VCaP (cell line): Measurements from ENCODE around the gene OR13J1.
"Not testable (repeated sequence)": the region's sequence is repeated elsewhere in the genome, so short reads cannot be mapped to it uniquely, and the experiment has no call there.

Source experiments
- H3K27ac ChIP-seq: fragments of 450-650 bp; 2 replicates; pipeline ENCODE4 v1.5.1; 2017
- TF ChIP-seq, protein P1 (sequence below): fragments of 450-650 bp; conservative IDR thresholded peaks from 2 replicates; pipeline ENCODE4 v1.5.1; 2017; ENCODE audit warnings: mild to moderate bottlenecking, moderate library complexity

Gene OR13J1

DNA sequence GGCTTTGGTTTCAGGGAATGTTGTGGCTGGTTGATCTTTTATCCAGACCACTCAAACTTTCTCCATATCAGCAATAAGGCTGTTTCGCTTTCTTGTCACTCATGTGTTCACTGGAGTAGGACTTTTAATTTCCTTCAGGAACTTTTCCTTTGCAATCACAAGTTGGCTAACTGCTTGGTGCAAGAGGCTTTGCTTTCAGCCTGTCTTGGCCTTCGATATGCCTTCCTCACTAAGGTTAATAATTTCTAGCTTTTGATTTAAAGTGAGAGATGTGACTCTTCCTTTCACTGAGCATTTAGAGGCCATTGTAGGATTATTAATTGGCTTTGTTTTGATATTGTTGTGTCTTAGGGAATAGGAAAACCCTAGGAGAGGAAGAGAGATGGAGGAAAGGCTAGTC lies 28.8 kb upstream of the OR13J1 start:
- H3K27ac ChIP-seq, result no peak overlapping the region
- TF ChIP-seq, protein P1, sequence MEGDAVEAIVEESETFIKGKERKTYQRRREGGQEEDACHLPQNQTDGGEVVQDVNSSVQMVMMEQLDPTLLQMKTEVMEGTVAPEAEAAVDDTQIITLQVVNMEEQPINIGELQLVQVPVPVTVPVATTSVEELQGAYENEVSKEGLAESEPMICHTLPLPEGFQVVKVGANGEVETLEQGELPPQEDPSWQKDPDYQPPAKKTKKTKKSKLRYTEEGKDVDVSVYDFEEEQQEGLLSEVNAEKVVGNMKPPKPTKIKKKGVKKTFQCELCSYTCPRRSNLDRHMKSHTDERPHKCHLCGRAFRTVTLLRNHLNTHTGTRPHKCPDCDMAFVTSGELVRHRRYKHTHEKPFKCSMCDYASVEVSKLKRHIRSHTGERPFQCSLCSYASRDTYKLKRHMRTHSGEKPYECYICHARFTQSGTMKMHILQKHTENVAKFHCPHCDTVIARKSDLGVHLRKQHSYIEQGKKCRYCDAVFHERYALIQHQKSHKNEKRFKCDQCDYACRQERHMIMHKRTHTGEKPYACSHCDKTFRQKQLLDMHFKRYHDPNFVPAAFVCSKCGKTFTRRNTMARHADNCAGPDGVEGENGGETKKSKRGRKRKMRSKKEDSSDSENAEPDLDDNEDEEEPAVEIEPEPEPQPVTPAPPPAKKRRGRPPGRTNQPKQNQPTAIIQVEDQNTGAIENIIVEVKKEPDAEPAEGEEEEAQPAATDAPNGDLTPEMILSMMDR, result no peak

DNA sequence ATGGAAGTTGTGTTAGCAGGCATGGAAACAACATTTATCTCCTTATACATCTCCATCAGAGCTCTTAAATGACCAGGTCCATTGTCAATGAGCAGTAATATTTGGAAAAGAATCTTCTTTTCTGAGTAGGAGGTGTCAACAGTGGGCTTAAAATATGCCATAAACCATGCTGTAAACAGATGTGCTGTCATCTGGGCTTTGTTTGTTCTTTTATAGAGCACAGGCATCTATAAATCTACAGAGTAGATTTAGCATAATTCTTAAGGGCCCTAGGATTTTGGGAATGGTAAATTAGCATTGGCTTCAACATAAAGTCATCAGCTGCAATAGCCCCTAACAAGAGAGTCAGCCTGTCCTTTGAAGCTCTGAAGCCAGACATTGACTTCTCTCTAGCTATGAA lies 28.1 kb upstream of the OR13J1 start:
- no peak overlapping the region for H3K27ac ChIP-seq
- TF ChIP-seq, protein P1, result no peak

DNA sequence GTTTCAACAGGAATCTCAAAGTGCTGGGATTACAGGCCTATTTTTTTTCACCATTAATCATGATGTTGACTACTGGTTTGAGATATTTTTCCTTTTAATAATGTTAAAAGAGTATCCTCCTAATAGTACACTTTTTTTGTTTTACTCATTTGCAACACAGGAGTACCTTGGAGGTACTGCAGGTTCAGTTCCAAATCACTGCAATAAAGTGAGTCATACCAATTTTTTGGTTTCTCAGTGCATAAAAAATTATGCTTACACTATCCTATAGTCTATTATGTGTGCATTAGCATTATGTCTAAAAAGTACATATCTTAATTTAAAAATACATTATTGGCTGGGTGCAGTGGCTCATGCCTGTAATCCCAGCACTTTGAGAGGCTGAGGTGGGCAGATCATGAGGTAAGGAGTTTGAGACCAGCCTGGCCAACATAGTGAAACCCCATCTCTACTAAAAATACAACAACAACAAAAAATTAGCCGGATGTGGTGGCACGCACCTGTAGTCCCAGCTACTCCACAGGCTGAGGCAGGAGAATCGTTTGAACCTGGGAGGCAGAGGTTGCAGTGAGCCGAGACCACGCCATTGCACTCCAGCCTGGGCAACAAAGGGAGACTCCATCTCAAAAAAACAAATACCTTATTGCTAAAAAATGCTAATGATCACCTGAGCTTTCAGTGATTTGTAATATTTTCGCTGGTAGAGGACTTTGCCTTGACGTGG lies 27.3 kb upstream of the OR13J1 start:
- H3K27ac ChIP-seq, result not testable (repeated sequence)

DNA sequence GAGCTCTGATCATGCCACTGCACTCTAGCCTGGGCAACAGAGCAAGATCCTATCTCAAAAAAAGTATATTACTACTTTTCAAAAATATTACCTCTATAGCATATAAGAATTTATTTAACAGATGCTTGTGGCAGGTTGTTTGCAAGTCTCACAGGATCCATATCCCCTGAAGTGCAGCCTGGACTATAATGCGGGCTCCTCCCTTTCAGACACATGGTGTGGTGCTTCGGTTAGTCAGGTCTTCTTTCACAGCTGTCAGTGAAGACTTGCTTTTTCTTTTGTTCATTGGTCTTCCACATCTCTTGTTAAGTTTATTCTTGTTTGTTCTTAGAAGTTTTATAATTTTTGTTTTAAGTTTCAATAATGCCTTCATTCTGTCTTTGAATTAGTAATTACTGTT lies 26.4 kb upstream of the OR13J1 start:
- H3K27ac ChIP-seq, result peak overlapping the region; percentile 67

DNA sequence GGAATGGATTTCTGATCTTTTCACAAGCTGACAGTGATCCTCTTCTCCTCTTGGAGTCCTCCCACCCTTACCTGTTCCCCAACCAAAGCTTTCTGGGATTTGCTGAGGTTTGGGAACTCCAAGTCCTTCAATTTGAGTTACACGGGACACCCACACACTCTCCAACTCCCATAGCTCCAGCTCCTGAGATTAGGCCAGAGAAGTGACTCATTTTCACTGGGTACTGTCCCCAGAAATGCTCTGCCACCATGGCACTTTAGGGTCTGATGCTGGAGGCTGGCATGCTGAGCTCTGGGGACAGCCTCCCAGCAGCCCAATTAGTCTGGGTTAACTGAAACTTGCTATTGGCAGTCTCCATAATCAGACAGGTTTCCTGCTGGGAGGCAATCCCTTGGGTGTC lies 21.9 kb upstream of the OR13J1 start:
- TF ChIP-seq, protein P1, result no peak
- H3K27ac ChIP-seq, result no peak overlapping the region

More for the DNA sequence above, 26.4 kb upstream of the OR13J1 start:
- TF ChIP-seq, protein P1, result no peak

DNA sequence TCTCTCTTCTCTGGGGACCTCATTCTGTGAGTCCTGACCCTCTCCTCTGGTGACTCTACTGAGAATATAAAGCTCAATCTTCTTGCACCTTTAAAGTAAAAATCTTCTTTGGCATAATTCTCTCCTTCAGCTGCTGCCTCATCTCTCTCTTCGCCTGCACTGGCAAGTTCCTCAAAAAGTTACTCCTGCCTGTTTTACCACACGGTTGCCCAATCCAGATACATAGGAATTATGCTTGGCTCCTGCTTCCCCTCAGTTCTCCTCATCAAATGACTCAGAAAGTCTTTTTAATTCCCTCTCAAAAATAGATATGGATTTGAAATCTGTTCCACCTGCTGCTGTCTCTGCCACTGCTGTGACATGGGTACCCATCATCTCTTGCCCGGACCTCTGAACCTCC lies 21.4 kb upstream of the OR13J1 start:
- TF ChIP-seq, protein P1, result no peak
- H3K27ac ChIP-seq, result no peak overlapping the region

DNA sequence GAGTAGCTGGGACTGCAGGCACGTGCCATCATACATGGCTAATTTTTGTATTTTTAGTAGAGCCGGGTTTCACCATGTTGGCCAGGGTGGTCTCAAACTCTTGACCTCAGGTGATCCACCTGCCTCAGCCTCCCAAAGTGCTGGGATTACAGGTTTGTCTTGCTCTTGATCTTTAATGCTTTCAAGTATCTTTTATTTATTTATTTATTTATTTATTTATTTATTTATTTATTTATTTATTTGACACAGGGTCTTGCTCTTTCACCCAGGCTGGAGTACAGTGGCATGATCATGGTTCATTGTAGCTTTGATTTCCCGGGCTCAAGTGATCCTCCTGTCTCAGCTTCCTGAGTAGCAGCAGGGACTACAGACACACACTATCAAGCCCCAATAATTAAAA lies 14.7 kb upstream of the OR13J1 start:
- H3K27ac ChIP-seq, result not testable (repeated sequence)

DNA sequence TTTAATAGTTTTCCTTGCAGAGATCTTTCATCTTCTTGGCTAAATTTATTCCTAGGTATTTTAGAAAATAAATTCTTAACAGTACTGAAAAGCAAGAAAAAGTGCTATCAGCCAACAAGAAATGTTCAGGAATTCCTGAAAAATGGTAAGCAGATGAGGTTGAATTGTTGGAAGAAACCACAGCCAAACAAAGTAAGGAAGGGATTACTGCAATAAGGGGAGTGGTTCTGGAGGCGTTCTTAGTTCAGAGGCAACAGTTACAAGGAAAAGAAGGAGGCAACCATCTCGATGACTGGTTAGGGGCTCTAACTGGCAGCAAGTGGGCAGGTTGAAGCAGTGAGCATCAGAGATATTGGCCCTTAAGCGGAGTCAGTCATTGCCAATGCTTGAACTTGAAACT lies 12.8 kb upstream of the OR13J1 start:
- TF ChIP-seq, protein P1, result no peak
- H3K27ac ChIP-seq, result no peak overlapping the region
